Panc1 (cell line): ENCODE measurements around the gene NKX6-2.

Source experiments
- CTCF ChIP-seq: fragments of 450-650 bp; IDR thresholded peaks from 2 replicates; pipeline ENCODE4 v1.5.1; 2017; ENCODE audit warnings: mild to moderate bottlenecking
- POLR2AphosphoS5 ChIP-seq: IDR thresholded peaks from 2 replicates; pipeline ENCODE4 v1.6.1; 2012; ENCODE audit warnings: mild to moderate bottlenecking, low read depth, low read length, moderate library complexity
- REST ChIP-seq, 2 experiments: IDR thresholded peaks; 2 replicates each; pipeline ENCODE4 v1.6.1; 2011 to 2012; ENCODE audit warnings: low read depth in 2 of 2, control low read depth in 1 of 2, low read length in 1 of 2, mild to moderate bottlenecking in 1 of 2, moderate library complexity in 1 of 2; ENCODE audit not compliant: insufficient read depth in 1 of 2
- TCF7L2 ChIP-seq: IDR thresholded peaks from 2 replicates; pipeline ENCODE4 v1.6.1; 2011; ENCODE audit warnings: mild to moderate bottlenecking, low read depth, low read length, inconsistent platforms

GRCh38 chr10:132756591-132756990 lies 29.4 kb downstream of the NKX6-2 start:
- TF ChIP-seq CTCF (no peak), TCF7L2 (no peak), POLR2AphosphoS5 (no peak), REST (IDR thresholded peaks at IDR 0.05; ENCODE audit: insufficient read depth in 1 of 2, low read depth in 2 of 2, low read length in 1 of 2) (no peak)
